Adrenal gland (tissue), 12 donors: ENCODE data around the gene CRYBA1. TPM values are rescaled to one million over a fixed set of nuclear protein-coding genes. Genes with fewer than 3 reads are reported as not detected.
A peak's percentile ranks its signal among the peaks of the same experiment; 100 is the strongest.

ENCODE experiments used
- DNase-seq, 7 donors: peaks; one replicate each; pipeline ENCODE4 v3.0.0-alpha.2; 2019 to 2020
- H3K27ac ChIP-seq, 5 donors: fragments of 200-600 bp; sonication (generic) in 4 of 5; 1 replicate in 3 of 5; 2 replicates in 2 of 5; pipeline versions ENCODE4 v1.5.1 to v1.8.0; 2016 to 2020; ENCODE audit warnings: mild to moderate bottlenecking in 1 of 5
- H3K27me3 ChIP-seq: fragments of 200-600 bp; 2 replicates; pipeline ENCODE4 v1.8.0; 2021
- H3K36me3 ChIP-seq, 2 donors: fragments of 200-600 bp; replicated peaks in 1 of 2; 1 replicate in 1 of 2; 2 replicates in 1 of 2; pipeline versions ENCODE4 v1.5.1 to v1.8.0; 2018 to 2022
- H3K4me1 ChIP-seq, 2 donors: fragments of 200-600 bp; replicated peaks in 1 of 2; 1 replicate in 1 of 2; 2 replicates in 1 of 2; pipeline versions ENCODE4 v1.5.1 to v1.8.0; 2018 to 2021
- H3K4me3 ChIP-seq, 4 donors: fragments of 200-600 bp; sonication (generic) in 3 of 4; one replicate each; pipeline ENCODE4 v1.5.1; 2016 to 2018
- H3K9me3 ChIP-seq, 3 donors: fragments of 200-600 bp; sonication (generic) in 1 of 3; replicated peaks in 1 of 3; 1 replicate in 2 of 3; 2 replicates in 1 of 3; pipeline versions ENCODE4 v1.5.1 to v1.8.0; 2016 to 2021
- CTCF ChIP-seq, 6 experiments: fragments of 450-650 bp in 4 of 6; fragments of 200-600 bp in 2 of 6; sonication (generic) in 1 of 6; IDR thresholded peaks; 1 replicate in 5 of 6; 2 replicates in 1 of 6; pipeline versions ENCODE4 v1.5.1 to v1.8.0; 2016 to 2021; ENCODE audit warnings: antibody characterized with exemption in 6 of 6, mild to moderate bottlenecking in 2 of 6, moderate library complexity in 1 of 6
- POLR2A ChIP-seq, 2 donors: fragments of 450-650 bp; IDR thresholded peaks; one replicate each; pipeline ENCODE4 v1.6.1; 2017; ENCODE audit warnings: antibody characterized with exemption in 2 of 2, mild to moderate bottlenecking in 2 of 2, moderate library complexity in 1 of 2
- WGBS, 4 donors: extraction: QIAGEN DNeasy Blood & Tissue Kit in 2 of 4; methylation state at CpG; one replicate each; pipeline versions ENCODE4 v1.1.5 to v1.1.7; 2013 to 2017; 5-methylcytosine and 5-hydroxymethylcytosine counted together
- intact Hi-C, 2 donors: fragments of 100-400 bp; cut with DNase I; formaldehyde crosslinking; loops; one replicate each; pipeline versions ENCODE4 v1.14.1 to v1.15.0; 2022 to 2023
- polyA plus RNA-seq, 3 donors: library from polyadenylated mRNA; stranded (reverse); fragments of 200-250 nt in 2 of 3; fragments of 350-450 nt in 1 of 3; fragmentation: Illumina TruSeq in 1 of 3; extraction: RNeasy Lipid Tissue Mini Kit (QIAGEN cat#74804) in 1 of 3; gene quantifications; one replicate each; pipeline ENCODE4 v1.2.3, GENCODE V29; 2013 to 2014
- total RNA-seq, 9 donors: library from RNA; depleted of rRNA in 4 of 9; stranded (reverse); fragments of >200 nt in 4 of 9; fragments of 120-200 nt in 1 of 9; fragmentation: NEBNext Ultra II Directional in 1 of 9; extraction: Animal tissue kit (Norgen Biotek cat#: 25700) in 1 of 9; gene quantifications; one replicate each; pipeline versions ENCODE4 v1.1.0 to v1.2.4, GENCODE V29; 2013 to 2023
- donor health status: healthy with polysubstance abuse.
- donor health status: Bipolar disorder and iron deficiency.
- donor health status: DM: yes; HTN: yes; CAD: no.
- donor health status: DM: no; HTN: no; CAD: no.
- donor health status: DM: no; HTN: no; CAD: no.
- donor health status: DM: yes; HTN: yes; CAD: no.

CRYBA1 gene
- total and polyA plus RNA-seq, 12 donors, result not detected

GRCh38 chr17:29207975-29208374 is 38.7 kb upstream of the CRYBA1 start:
- 81 to 92% (median 91%) methylated on average over 2 of the region's 2 CpGs for WGBS, 4 donors
- TF ChIP-seq CTCF (IDR thresholded peaks at IDR 0.05), result no peak
- TF ChIP-seq POLR2A (IDR thresholded peaks at IDR 0.05), result no peak

GRCh38 chr17:29209073-29209472 is 37.6 kb upstream of the CRYBA1 start:
- H3K4me3 ChIP-seq, result no peak overlapping the region
- 86 to 90% (median 88%) methylated on average over 5 of the region's 5 CpGs for WGBS, 4 donors
- DNase-seq, result peak in 1 of 7 donors; percentile 18
- no peaks in the 10 kb centered on the region for H3K4me1 ChIP-seq
- H3K27ac ChIP-seq, result no peak overlapping the region
- intact Hi-C loops, result no loop called here
- TF ChIP-seq CTCF (IDR thresholded peaks at IDR 0.05), result no peak
- no peak for TF ChIP-seq POLR2A (IDR thresholded peaks at IDR 0.05)
- no peaks in the 10 kb centered on the region for H3K9me3 ChIP-seq
- H3K36me3 ChIP-seq, result no peaks in the 10 kb centered on the region
- H3K27me3 ChIP-seq, result no peaks in the 10 kb centered on the region

More at GRCh38 chr17:29207975-29208374, 38.7 kb upstream of the CRYBA1 start:
- no peak overlapping the region for H3K4me3 ChIP-seq
- no peaks in the 10 kb centered on the region for H3K9me3 ChIP-seq
- DNase-seq, result no peak
- no peaks in the 10 kb centered on the region for H3K36me3 ChIP-seq
- intact Hi-C loops, result no loop called here
- H3K4me1 ChIP-seq, result no peaks in the 10 kb centered on the region
- H3K27ac ChIP-seq, result no peak overlapping the region
- H3K27me3 ChIP-seq, result no peaks in the 10 kb centered on the region

- H3K36me3 ChIP-seq, result no peaks in the 10 kb centered on the region
- H3K27me3 ChIP-seq, result no peaks in the 10 kb centered on the region
- no peaks in the 10 kb centered on the region for H3K4me1 ChIP-seq
- no peak overlapping the region for H3K4me3 ChIP-seq
- 66 to 77% (median 67%) methylated on average over 2 of the region's 2 CpGs for WGBS, 4 donors
- intact Hi-C loops, result loop anchor here in 1 of 2 donors (10.0 kb wide), 1 partner anchor 86 kb away; no protein-coding TSS in a partner anchor
- TF ChIP-seq POLR2A (IDR thresholded peaks at IDR 0.05), result no peak
- no peak for TF ChIP-seq CTCF (IDR thresholded peaks at IDR 0.05)
- H3K27ac ChIP-seq, result no peak overlapping the region
- H3K9me3 ChIP-seq, result no peaks in the 10 kb centered on the region
- no peak for DNase-seq
These were observed 35.8 kb upstream of the CRYBA1 start for GRCh38 chr17:29210879-29211278.

- DNase-seq, result peak in 1 of 7 donors; percentile 3
- intact Hi-C loops, result loop anchor here in 1 of 2 donors (10.0 kb wide), 1 partner anchor 87 kb away; no protein-coding TSS in a partner anchor
- TF ChIP-seq POLR2A (IDR thresholded peaks at IDR 0.05) (no peak), CTCF (IDR thresholded peaks at IDR 0.05) (no peak)
These were observed 34.5 kb upstream of the CRYBA1 start for GRCh38 chr17:29212094-29212631.

More at GRCh38 chr17:29212094-29212631, 34.5 kb upstream of the CRYBA1 start:
- Histone ChIP-seq H3K4me3 (no peak overlapping the region), H3K9me3 (no peaks in the 10 kb centered on the region), H3K27ac (peak overlapping the region in 1 of 5 donors; percentile 34), H3K4me1 (no peaks in the 10 kb centered on the region), H3K27me3 (no peaks in the 10 kb centered on the region), H3K36me3 (no peaks in the 10 kb centered on the region)
- WGBS, 4 donors, result 91 to 100% (median 100%) methylated on average over 1 of the region's 1 CpG; no CpG with 5 or more reads in 1 of the 4 donors
